Tibial nerve (tissue), 4 donors: ENCODE data around the gene SLC25A21. TPM values are rescaled to one million over a fixed set of nuclear protein-coding genes. Genes with fewer than 3 reads are reported as not detected.

Experiments used
- DNase-seq, 2 donors: peaks; one replicate each; pipeline ENCODE4 v3.0.0-alpha.2; 2019; ENCODE audit warnings: low spot score in 2 of 2
- H3K27ac ChIP-seq, 4 donors: fragments of 200-600 bp; sonication (generic) in 3 of 4; one replicate each; pipeline ENCODE4 v1.5.1; 2017 to 2019; ENCODE audit warnings: mild to moderate bottlenecking in 1 of 4
- H3K27me3 ChIP-seq, 2 donors: fragments of 200-600 bp; sonication (generic) in 1 of 2; one replicate each; pipeline versions ENCODE4 v1.5.1 to v1.6.0; 2017 to 2019
- H3K36me3 ChIP-seq, 3 donors: fragments of 200-600 bp; sonication (generic); one replicate each; pipeline ENCODE4 v1.5.1; 2018 to 2019
- H3K4me1 ChIP-seq, 4 donors: fragments of 200-600 bp; sonication (generic) in 3 of 4; one replicate each; pipeline ENCODE4 v1.5.1; 2017 to 2019
- H3K4me3 ChIP-seq, 4 donors: fragments of 200-600 bp; sonication (generic) in 3 of 4; one replicate each; pipeline ENCODE4 v1.5.1; 2017 to 2019; ENCODE audit warnings: mild to moderate bottlenecking in 1 of 4, moderate library complexity in 1 of 4
- H3K9me3 ChIP-seq, 4 donors: fragments of 200-600 bp; sonication (generic) in 3 of 4; one replicate each; pipeline ENCODE4 v1.5.1; 2017 to 2019
- CTCF ChIP-seq, 5 experiments: fragments of 200-600 bp in 3 of 5; fragments of 450-650 bp in 2 of 5; sonication (generic) in 3 of 5; IDR thresholded peaks; one replicate each; pipeline ENCODE4 v1.5.1; 2016 to 2019; ENCODE audit warnings: antibody characterized with exemption in 5 of 5, mild to moderate bottlenecking in 3 of 5, moderate library complexity in 2 of 5
- EP300 ChIP-seq, 2 donors: sonication (generic); formaldehyde crosslinking; IDR thresholded peaks; one replicate each; pipeline ENCODE4 v1.6.1; 2017; ENCODE audit warnings: antibody characterized with exemption in 2 of 2, mild to moderate bottlenecking in 1 of 2
- POLR2A ChIP-seq, 2 donors: fragments of 450-650 bp; IDR thresholded peaks; one replicate each; pipeline ENCODE4 v1.6.1; 2017; ENCODE audit warnings: antibody characterized with exemption in 2 of 2, mild to moderate bottlenecking in 2 of 2, moderate library complexity in 2 of 2
- WGBS, 2 donors: methylation state at CpG; one replicate each; pipeline ENCODE4 v1.1.5; 2018; 5-methylcytosine and 5-hydroxymethylcytosine counted together
- total RNA-seq, 4 donors: library from RNA; depleted of rRNA; stranded (reverse); fragments of >200 nt; gene quantifications; one replicate each; pipeline ENCODE4 v1.1.0, GENCODE V29; 2016

SLC25A21 gene
- total RNA-seq, 4 donors from 2014 or later, result 0.30 to 0.98 (median 0.42) TPM; not detected in 1

- no peak for TF ChIP-seq CTCF (IDR thresholded peaks at IDR 0.05)
- TF ChIP-seq EP300 (IDR thresholded peaks at IDR 0.05), result no peak
- no peak for TF ChIP-seq POLR2A (IDR thresholded peaks at IDR 0.05)
- no peaks in the 10 kb centered on the region for H3K4me1 ChIP-seq
- no peak overlapping the region for H3K4me3 ChIP-seq
- WGBS, 2 donors, result 98 to 100% methylated on average over 2 of the region's 2 CpGs
- no peaks in the 10 kb centered on the region for H3K27me3 ChIP-seq
- no peaks in the 10 kb centered on the region for H3K9me3 ChIP-seq
- no peak for DNase-seq
- no peaks in the 10 kb centered on the region for H3K36me3 ChIP-seq
- no peak overlapping the region for H3K27ac ChIP-seq
Measured at GRCh38 chr14:36720657-36721056, 451.7 kb downstream of the SLC25A21 start.

- Histone ChIP-seq H3K4me1 (no peaks in the 10 kb centered on the region), H3K4me3 (no peak overlapping the region), H3K27ac (no peak overlapping the region), H3K27me3 (no peaks in the 10 kb centered on the region), H3K9me3 (no peaks in the 10 kb centered on the region), H3K36me3 (no peaks in the 10 kb centered on the region)
- 86 to 88% methylated on average over 7 of the region's 7 CpGs for WGBS, 2 donors
- DNase-seq, result no peak
- TF ChIP-seq CTCF (IDR thresholded peaks at IDR 0.05) (no peak), EP300 (IDR thresholded peaks at IDR 0.05) (no peak), POLR2A (IDR thresholded peaks at IDR 0.05) (no peak)
Measured at GRCh38 chr14:36719823-36720222, 452.6 kb downstream of the SLC25A21 start.

DNA sequence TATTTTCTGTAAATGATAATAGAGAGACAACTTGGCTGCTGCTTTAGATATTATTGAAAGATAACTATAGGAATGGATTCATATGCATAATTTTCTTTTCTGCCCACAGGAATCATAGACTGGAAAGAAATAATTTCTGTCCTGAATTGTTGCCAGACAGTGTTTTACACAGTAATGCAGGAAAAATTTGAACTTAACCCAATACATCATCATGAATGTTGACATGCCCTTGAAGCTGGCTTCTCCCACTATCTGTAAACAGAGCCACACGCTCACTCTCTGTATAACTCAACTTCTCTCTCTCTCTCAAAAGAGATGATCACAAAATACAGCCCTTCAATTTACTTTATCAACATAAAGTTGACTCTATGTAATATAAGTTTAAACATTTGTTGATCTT lies 454.2 kb downstream of the SLC25A21 start:
- H3K4me1 ChIP-seq, result no peaks in the 10 kb centered on the region
- H3K27me3 ChIP-seq, result no peaks in the 10 kb centered on the region
- H3K27ac ChIP-seq, result no peak overlapping the region
- no peaks in the 10 kb centered on the region for H3K9me3 ChIP-seq
- DNase-seq, result no peak
- WGBS, 2 donors, result 31 to 36% methylated on average over 1 of the region's 1 CpG
- no peak for TF ChIP-seq EP300 (IDR thresholded peaks at IDR 0.05)
- TF ChIP-seq CTCF (IDR thresholded peaks at IDR 0.05), result no peak
- no peak for TF ChIP-seq POLR2A (IDR thresholded peaks at IDR 0.05)
- H3K36me3 ChIP-seq, result no peaks in the 10 kb centered on the region
- H3K4me3 ChIP-seq, result no peak overlapping the region

- no peak overlapping the region for H3K4me3 ChIP-seq
- no peaks in the 10 kb centered on the region for H3K27me3 ChIP-seq
- no peaks in the 10 kb centered on the region for H3K36me3 ChIP-seq
- DNase-seq, result no peak
- H3K9me3 ChIP-seq, result no peaks in the 10 kb centered on the region
- 55 to 63% methylated on average over 5 of the region's 5 CpGs for WGBS, 2 donors
- H3K4me1 ChIP-seq, result no peaks in the 10 kb centered on the region
- H3K27ac ChIP-seq, result no peak overlapping the region
- TF ChIP-seq POLR2A (IDR thresholded peaks at IDR 0.05) (no peak), EP300 (IDR thresholded peaks at IDR 0.05) (no peak), CTCF (IDR thresholded peaks at IDR 0.05) (no peak)
Measured at GRCh38 chr14:36717363-36717762, 455.0 kb downstream of the SLC25A21 start.

GRCh38 chr14:36716614-36717184 lies 455.7 kb downstream of the SLC25A21 start:
- Histone ChIP-seq H3K36me3 (no peaks in the 10 kb centered on the region), H3K4me3 (no peak overlapping the region), H3K27me3 (no peaks in the 10 kb centered on the region), H3K9me3 (no peaks in the 10 kb centered on the region), H3K4me1 (no peaks in the 10 kb centered on the region), H3K27ac (no peak overlapping the region)
- DNase-seq, result no peak
- WGBS, 2 donors, result 61 to 75% methylated on average over 7 of the region's 7 CpGs
- TF ChIP-seq CTCF (IDR thresholded peaks at IDR 0.05) (no peak), POLR2A (IDR thresholded peaks at IDR 0.05) (no peak), EP300 (IDR thresholded peaks at IDR 0.05) (no peak)
